GM19455 (cell line): Measurements from ENCODE around the gene C3orf20.

ENCODE experiments used
- ATAC-seq: cut with Tn5 transposase; IDR thresholded peaks from one replicate; pipeline ENCODE4 v1.9.1; 2021; ENCODE audit not compliant: unreplicated experiment

Gene C3orf20

GRCh38 chr3:14674841-14675240 is at the start of gene C3orf20:
Gene C3orf20 (plus strand): TSS chr3:14675141. CDS start chr3:14682714, 7,573 bp downstream.
- ATAC-seq: no peak

DNA sequence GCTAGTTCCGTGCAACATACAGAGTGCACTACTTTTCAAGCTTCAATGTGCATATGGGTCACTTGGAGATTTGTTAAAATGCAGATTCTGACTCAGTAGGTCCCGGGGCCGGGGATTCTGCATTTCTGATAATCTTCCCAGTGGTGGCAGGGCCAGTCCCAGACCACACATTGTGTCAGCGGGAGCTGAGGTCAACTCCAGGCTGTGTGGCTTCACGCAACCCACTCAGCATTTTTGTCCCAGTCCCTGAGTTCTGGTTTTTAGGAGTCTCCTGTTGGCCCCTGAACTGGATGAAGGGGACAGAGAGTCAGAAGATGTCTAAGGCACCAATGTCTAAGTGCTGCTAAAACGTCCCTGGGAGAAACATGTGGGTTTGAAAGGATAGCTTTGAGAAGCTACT is 49.5 kb upstream of the C3orf20 start:
- no peak for ATAC-seq

DNA sequence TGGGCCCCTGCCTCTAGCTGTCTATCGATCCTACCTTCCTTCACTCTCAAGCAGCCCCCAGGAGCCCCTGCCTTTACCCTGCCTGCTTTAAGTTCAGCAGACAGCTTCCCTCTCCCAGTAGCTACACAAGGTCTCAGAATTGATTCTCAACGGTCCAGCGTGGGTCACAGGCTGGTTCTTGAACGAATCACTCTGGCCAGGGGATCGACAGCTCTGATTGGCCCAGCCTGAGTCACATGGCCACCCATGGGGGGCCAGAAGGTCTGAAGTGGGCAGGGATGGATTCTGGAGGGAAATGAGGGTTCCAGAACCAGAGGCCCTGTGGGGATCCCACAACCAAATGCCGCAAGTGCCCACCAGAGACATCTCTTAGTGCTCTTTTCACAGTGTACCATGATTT is 47.1 kb upstream of the C3orf20 start:
- ATAC-seq: no peak

DNA sequence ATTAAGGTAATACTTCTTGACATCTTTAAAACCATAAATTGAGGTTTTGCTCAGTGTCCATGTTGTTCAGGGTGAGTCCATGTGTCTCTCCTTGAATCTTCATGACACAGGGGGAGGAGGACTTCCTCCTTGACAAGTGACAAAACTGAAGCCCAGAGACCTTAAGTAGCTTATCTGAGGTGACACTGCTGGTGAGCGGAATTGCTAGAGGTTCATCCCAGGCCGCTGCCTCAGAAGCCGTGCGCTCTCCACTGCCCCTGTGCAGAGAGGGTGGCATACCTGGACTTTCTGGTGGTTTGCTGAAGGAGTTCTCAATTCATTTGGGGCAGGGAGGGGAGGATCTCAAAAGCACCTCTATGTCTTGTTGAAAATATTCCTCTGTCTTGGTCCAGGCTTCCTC is 46.5 kb upstream of the C3orf20 start:
- no peak for ATAC-seq

DNA sequence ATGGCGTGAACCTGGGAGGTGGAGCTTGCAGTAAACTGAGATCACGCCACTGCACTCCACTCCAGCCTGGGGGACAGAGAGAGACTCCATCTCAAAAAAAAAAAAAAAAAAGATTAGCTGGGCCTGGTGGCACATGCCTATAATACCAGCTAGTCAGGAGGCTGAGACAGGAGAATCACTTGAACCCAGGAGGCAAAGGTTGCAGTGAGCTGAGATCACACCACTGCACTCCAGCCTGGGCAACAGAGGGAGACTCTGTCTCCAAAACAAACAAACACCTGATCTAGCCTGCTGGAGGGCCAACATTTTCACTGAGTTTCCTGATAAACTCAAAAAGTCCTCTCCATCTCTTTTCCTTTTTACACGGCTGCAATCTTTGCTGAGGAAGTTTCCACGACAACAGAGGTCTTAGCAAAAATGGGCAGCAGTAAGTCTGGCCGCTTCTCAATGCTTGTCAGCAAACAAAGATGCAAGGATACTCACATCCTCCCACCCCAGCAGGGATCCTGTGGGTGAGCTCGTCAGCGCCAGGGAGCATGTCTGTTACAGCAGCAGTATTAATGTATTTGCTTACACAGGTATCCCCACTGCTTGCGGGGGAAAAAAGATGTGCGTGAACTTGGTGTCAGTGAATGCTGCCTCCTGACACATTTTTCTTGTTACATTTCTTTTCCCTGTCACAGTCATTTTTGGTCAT is 44.4 kb upstream of the C3orf20 start:
- no peak for ATAC-seq

- ATAC-seq: no peak
These were observed 43.8 kb upstream of the C3orf20 start for GRCh38 chr3:14631101-14631497.

GRCh38 chr3:14631687-14632441 is 43.1 kb upstream of the C3orf20 start:
- ATAC-seq: no peak

DNA sequence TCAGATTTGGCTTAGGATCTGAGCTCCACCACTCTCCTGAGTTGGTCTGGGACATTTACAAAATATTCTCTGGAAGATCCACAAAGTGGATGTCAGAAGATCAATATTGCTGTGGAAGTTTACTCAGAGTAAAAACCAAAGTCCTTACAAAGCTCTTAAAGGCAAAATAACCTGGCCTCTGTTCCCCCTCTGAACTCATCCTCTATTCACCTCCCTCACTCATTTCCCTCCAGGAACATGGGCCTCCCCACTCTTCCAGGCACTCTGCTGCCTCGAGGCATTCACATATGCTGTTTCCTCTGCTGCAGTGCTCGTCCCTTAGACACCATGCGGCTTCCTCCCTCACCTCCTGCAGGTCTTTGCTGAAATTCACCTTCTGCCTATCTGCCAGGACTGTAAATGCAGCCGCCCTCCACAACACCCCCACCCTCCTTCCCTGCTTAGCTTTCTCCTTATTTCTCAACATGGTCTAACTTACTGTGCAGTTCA is 42.5 kb upstream of the C3orf20 start:
- no peak for ATAC-seq

- no peak for ATAC-seq
These were observed 41.5 kb upstream of the C3orf20 start for GRCh38 chr3:14633417-14633816.

- no peak for ATAC-seq
These were observed 41.0 kb upstream of the C3orf20 start for GRCh38 chr3:14633819-14634424.

- ATAC-seq: no peak
These were observed 40.1 kb upstream of the C3orf20 start for GRCh38 chr3:14634763-14635400.

GRCh38 chr3:14636496-14637087 is 38.3 kb upstream of the C3orf20 start:
- no peak for ATAC-seq

DNA sequence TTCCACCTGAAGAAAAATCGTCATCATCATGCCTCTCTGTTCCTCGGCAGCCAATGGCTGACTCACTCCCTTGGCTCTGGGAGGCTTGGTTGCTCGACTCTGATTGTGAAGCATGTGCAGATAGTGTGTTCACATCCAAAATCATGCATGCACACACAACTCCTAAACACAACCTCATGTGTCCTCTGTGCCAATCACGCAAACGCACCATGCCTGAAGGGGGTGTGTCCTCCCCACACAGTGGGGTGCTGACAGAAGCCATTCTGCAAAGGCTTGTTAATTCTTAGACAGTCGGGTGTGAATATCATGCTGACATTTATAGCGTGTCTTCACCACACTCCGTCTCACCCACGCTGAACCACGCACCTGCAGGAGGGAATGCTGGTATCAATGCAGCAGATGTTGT is 34.8 kb upstream of the C3orf20 start:
- no peak for ATAC-seq

DNA sequence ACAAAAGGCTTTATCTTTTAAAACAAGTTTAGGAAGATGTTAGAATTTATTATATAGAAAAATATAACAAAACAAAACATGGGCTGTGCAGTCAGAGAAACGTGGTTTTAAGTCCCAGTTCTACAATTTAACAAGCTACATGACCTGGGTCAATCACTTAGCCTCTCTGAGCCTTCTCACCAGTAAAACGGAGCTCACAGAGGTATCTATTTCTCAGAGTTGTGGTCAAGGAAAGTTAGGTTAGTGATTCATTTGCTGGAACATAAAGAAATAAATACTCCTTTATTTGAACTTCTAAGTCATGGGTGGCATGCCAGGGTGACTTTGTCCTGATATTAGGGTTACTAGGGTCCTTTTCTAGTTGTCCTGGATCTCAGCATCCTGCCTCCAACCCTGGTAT is 34.2 kb upstream of the C3orf20 start:
- no peak for ATAC-seq

DNA sequence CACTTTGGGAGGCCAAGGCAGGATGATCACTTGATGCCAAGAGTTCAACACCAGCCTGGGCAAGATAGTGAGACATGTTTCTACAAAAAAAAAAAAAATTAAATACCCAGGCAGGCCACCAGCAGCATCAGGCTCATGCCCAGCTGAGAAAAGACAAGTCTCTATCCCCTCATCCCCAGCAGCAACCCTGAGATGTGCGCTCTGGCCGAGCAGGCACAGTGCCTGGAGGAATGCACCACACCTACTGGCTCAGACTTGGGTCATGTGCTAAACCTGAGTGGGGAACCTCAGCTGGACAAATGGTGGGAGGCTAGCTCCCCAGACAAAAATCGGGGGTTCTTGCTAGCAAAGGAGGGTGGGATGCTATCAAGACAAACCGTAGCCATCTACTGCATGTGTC is 33.6 kb upstream of the C3orf20 start:
- no peak for ATAC-seq

DNA sequence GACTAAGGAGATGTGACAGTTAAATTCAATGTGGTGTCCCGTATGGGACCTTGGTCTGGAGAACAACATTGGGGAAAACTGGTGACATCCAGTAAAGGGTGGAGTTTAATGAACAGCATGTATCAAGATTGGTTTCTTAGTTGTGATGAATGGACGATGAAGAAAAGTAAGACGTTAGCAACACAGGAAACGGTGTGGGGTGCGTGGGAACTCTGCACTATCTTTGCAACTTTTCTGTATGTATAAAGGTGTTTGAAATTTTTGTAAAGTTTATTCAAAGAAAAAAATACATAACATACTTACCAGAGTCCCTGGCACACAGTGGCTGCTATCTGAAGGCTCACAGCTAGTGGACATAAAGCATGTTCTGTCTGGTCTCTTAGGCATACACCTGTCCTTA is 29.5 kb upstream of the C3orf20 start:
- no peak for ATAC-seq

- ATAC-seq: no peak
These were observed 28.8 kb upstream of the C3orf20 start for GRCh38 chr3:14646131-14646573.

GRCh38 chr3:14646589-14647413 is 28.1 kb upstream of the C3orf20 start:
- no peak for ATAC-seq

- ATAC-seq: no peak
These were observed 26.7 kb upstream of the C3orf20 start for GRCh38 chr3:14647976-14648955.
